Measurements from ENCODE around the gene ANKRD42. TPM values are rescaled to one million over a fixed set of nuclear protein-coding genes. Genes with fewer than 3 reads are reported as not detected.
A peak's percentile ranks its signal among the peaks of the same experiment; 100 is the strongest.

ANKRD42 gene
- total RNA-seq, 1 donor from 2014 or later: 11.5 TPM

GRCh38 chr11:83282084-83282716 is 88.7 kb downstream of the ANKRD42 start:
- no peaks in the 10 kb centered on the region for H3K27me3 ChIP-seq (ENCODE audit: control insufficient read depth, insufficient read depth, low read length)
- H3K4me3 ChIP-seq (ENCODE audit: low read depth, low read length): no peak overlapping the region
- TF ChIP-seq CTCF (IDR thresholded peaks at IDR 0.05; ENCODE audit: insufficient read depth, low read length, poor library complexity, severe bottlenecking): no peak
- H3K36me3 ChIP-seq (ENCODE audit: control insufficient read depth, insufficient read depth, low read length): no peaks in the 10 kb centered on the region
- DNase-seq (ENCODE audit: low read depth): no peak

DNA sequence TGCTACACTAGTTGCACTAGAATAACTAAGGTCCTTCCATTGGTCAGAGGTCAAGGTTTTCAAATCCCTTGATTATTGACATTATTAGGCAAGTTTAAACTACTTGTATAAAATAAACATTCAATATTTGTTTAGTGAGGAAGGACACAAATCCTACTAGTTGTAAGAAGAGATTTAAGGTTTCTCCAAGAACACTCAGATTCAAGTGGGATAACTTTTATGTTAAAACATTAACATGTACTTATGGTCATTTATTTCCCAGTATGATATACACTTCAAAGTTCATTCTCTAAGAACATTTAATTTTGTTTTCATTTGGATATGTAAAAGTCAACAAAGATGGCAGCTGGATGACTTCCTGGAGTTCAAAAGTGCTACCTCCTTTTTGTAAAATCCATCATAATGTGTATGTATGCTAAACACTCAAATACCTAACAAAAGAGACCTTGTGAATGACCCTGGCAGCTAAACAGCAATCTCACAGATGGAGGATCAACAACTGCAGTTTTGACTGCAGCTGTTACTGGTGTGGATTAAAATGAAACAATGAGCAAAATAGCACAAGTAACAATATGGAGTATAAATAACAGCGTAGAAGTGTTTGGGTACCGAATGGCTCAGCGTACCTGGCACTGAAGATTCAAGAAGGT is 91.1 kb downstream of the ANKRD42 start:
- Histone ChIP-seq H3K4me3 (ENCODE audit: low read depth, low read length) (peak overlapping the region; percentile 94), H3K36me3 (ENCODE audit: control insufficient read depth, insufficient read depth, low read length) (no peaks in the 10 kb centered on the region), H3K27me3 (ENCODE audit: control insufficient read depth, insufficient read depth, low read length) (no peaks in the 10 kb centered on the region)
- no peak for DNase-seq (ENCODE audit: low read depth)
- TF ChIP-seq CTCF (IDR thresholded peaks at IDR 0.05; ENCODE audit: insufficient read depth, low read length, poor library complexity, severe bottlenecking): no peak

DNA sequence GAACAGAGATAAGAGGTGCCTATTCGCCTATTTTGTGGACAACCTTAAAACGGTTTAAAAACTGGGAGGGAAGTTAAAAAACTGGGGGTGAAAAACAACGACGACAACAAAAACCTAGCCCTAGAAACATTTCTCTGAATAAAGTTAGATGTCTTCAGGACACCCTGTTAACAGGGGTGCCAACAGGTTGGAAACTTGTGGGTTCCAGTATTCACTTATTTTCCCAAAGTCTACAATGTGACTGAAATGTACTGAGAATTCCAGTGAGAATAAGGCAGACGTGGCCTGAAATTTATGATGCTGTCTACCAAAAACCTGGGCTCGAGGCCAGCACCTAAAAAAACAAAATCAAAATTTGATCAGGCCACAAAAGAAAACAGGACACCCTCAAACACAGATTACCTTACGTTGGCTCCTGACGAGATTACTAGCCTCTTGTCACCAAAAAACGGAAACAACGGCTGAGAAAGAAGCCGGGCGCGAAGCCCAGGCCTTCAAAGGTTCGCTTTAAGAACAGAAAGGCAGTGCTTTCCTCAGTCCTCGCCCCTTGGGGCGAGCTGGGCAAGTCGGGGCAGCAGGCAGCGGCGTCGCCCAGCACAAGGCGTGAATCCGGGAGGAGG is 91.7 kb downstream of the ANKRD42 start:
- Histone ChIP-seq H3K27me3 (ENCODE audit: control insufficient read depth, insufficient read depth, low read length) (no peaks in the 10 kb centered on the region), H3K36me3 (ENCODE audit: control insufficient read depth, insufficient read depth, low read length) (no peaks in the 10 kb centered on the region), H3K4me3 (ENCODE audit: low read depth, low read length) (peak overlapping the region; percentile 94)
- no peak for DNase-seq (ENCODE audit: low read depth)
- no peak for TF ChIP-seq CTCF (IDR thresholded peaks at IDR 0.05; ENCODE audit: insufficient read depth, low read length, poor library complexity, severe bottlenecking)

DNA sequence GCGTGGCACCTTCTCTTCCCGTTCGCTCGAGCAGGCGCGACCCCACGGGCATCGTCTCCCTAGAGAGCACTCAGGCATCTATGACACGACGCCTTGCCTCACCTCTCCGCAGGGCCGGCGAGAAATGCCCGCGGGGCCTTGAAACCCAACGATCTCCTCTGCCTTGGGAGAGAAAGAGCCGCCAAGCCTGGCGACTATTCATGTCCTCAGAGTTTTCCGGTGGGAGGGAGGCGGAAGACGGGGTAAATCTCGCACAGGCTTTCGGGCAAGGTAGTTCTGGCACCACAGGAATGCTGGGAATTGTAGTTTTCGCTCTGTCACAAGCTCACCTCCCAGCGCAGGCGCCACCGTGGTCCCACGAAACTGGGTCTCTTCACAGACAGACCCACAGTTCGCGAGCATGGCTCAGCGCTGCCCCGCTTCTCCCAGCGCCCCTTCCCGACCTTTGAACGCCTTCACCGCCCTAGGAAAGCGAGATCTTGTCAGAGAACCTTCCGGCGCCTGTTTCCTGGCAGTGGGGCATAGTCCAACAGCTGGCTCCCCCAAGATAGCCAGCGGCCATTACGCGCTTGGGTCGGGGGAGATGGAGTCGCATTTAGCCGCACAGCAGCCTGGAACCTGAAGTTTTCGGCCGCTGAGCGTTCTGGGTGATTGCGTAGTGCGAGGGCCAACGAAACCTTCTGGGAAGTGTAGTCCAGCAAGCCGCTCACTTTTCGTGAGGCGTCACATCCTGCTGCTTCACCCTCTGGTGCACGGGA is 92.4 kb downstream of the ANKRD42 start, which contains the start of gene CCDC90B:
CCDC90B (minus strand) TSS at position 597 of the 758 bp plus-strand sequence; CDS start at position 202, 395 bp downstream.
- no peak for TF ChIP-seq CTCF (IDR thresholded peaks at IDR 0.05; ENCODE audit: insufficient read depth, low read length, poor library complexity, severe bottlenecking)
- peak; percentile 92 for DNase-seq (ENCODE audit: low read depth)
- no peaks in the 10 kb centered on the region for H3K36me3 ChIP-seq (ENCODE audit: control insufficient read depth, insufficient read depth, low read length)
- peak within 1 kb of the TSS; percentile 94 for H3K4me3 ChIP-seq (ENCODE audit: low read depth, low read length)
- H3K27me3 ChIP-seq (ENCODE audit: control insufficient read depth, insufficient read depth, low read length): no peaks in the 10 kb centered on the region

GRCh38 chr11:83287631-83288030 is 94.1 kb downstream of the ANKRD42 start:
- Histone ChIP-seq H3K4me3 (ENCODE audit: low read depth, low read length) (no peak overlapping the region), H3K27me3 (ENCODE audit: control insufficient read depth, insufficient read depth, low read length) (no peaks in the 10 kb centered on the region), H3K36me3 (ENCODE audit: control insufficient read depth, insufficient read depth, low read length) (no peaks in the 10 kb centered on the region)
- no peak for DNase-seq (ENCODE audit: low read depth)
- TF ChIP-seq CTCF (IDR thresholded peaks at IDR 0.05; ENCODE audit: insufficient read depth, low read length, poor library complexity, severe bottlenecking): no peak

Measured in kidney epithelial cell (primary cell).